Panc1 (cell line): ENCODE results near the gene IMMT. TPM values are rescaled to one million over a fixed set of nuclear protein-coding genes. Genes with fewer than 3 reads are reported as not detected.

Experiments used
- ATAC-seq: fragments of 200-7000 bp; cut with Tn5 transposase; 2 replicates; pipeline ENCODE4 v1.9.1; 2020; ENCODE audit warnings: mild to moderate bottlenecking, moderate library complexity
- BruUV-seq: library from RNA; stranded (reverse); fragments of 400-500 nt; replicated peaks from 2 replicates; lab custom pipeline; 2021; lab: Mats Ljungman, UMichigan
- CTCF ChIA-PET: fragments of 300-600 bp; sonication (Branson Sonifier 250); formaldehyde crosslinking; loops from one replicate; lab custom pipeline; 2022; ENCODE audit warnings: antibody characterized with exemption; lab: Charles Lee
- POLR2A ChIA-PET: fragments of 300-600 bp; sonication (Branson Sonifier 250); formaldehyde crosslinking; loops from one replicate; lab custom pipeline; 2022; ENCODE audit warnings: antibody characterized with exemption; lab: Charles Lee
- DNase-seq: peaks from one replicate; pipeline ENCODE4 v3.0.0-alpha.2; 2010; ENCODE audit warnings: low read depth, low spot score
- H3K27ac ChIP-seq: 2 replicates; pipeline ENCODE4 v1.5.1; 2011; ENCODE audit warnings: mild to moderate bottlenecking, low read length, inconsistent platforms
- H3K27me3 ChIP-seq: fragments of 200-500 bp; sonication (Bioruptor generic); 2 replicates; pipeline ENCODE4 v1.6.0; 2014; ENCODE audit warnings: low read length, inconsistent platforms; ENCODE audit not compliant: control insufficient read depth, insufficient read depth
- H3K36me3 ChIP-seq: fragments of 200-500 bp; sonication (Bioruptor generic); 2 replicates; pipeline ENCODE4 v1.5.1; 2014; ENCODE audit warnings: inconsistent platforms, mild to moderate bottlenecking, low read length, moderate library complexity; ENCODE audit not compliant: control insufficient read depth, insufficient read depth
- H3K4me1 ChIP-seq: 2 replicates; pipeline ENCODE4 v1.5.1; 2011; ENCODE audit warnings: inconsistent platforms, mild to moderate bottlenecking, low read length, moderate library complexity; ENCODE audit not compliant: control insufficient read depth, insufficient read depth
- H3K4me3 ChIP-seq, 2 experiments: 2 replicates each; pipeline ENCODE4 v1.5.1; 2011 to 2012; ENCODE audit warnings: low read depth in 2 of 2, low read length in 2 of 2, mild to moderate bottlenecking in 2 of 2, inconsistent platforms in 1 of 2, moderate library complexity in 1 of 2
- H3K9me3 ChIP-seq: fragments of 200-500 bp; sonication (Bioruptor generic); 2 replicates; pipeline ENCODE4 v1.5.1; 2014; ENCODE audit warnings: low read depth, mild to moderate bottlenecking, inconsistent platforms, low read length, moderate library complexity; ENCODE audit not compliant: control insufficient read depth, insufficient read depth
- CTCF ChIP-seq: fragments of 450-650 bp; IDR thresholded peaks from 2 replicates; pipeline ENCODE4 v1.5.1; 2017; ENCODE audit warnings: mild to moderate bottlenecking
- POLR2AphosphoS5 ChIP-seq: IDR thresholded peaks from 2 replicates; pipeline ENCODE4 v1.6.1; 2012; ENCODE audit warnings: mild to moderate bottlenecking, low read depth, low read length, moderate library complexity
- REST ChIP-seq, 2 experiments: IDR thresholded peaks; 2 replicates each; pipeline ENCODE4 v1.6.1; 2011 to 2012; ENCODE audit warnings: low read depth in 2 of 2, control low read depth in 1 of 2, low read length in 1 of 2, mild to moderate bottlenecking in 1 of 2, moderate library complexity in 1 of 2; ENCODE audit not compliant: insufficient read depth in 1 of 2
- SIN3A ChIP-seq: IDR thresholded peaks from 2 replicates; pipeline ENCODE4 v1.6.1; 2012; ENCODE audit warnings: low read depth, mild to moderate bottlenecking, low read length, moderate library complexity, borderline replicate concordance; ENCODE audit not compliant: insufficient read depth
- TCF7L2 ChIP-seq: IDR thresholded peaks from 2 replicates; pipeline ENCODE4 v1.6.1; 2011; ENCODE audit warnings: mild to moderate bottlenecking, low read depth, low read length, inconsistent platforms
- in situ Hi-C: cut with HindIII; loops from 2 replicates; pipeline ENCODE4 v1.10.0; 2016; ENCODE audit warnings: low sequenced_read_pairs, low pct_unique_long_range_greater_than_20kb
- intact Hi-C: fragments of 100-400 bp; cut with micrococcal nuclease; formaldehyde crosslinking; loops from one replicate; pipeline ENCODE4 v1.10.0; 2022; ENCODE audit not compliant: unreplicated experiment
- total RNA-seq: library from RNA; stranded (reverse); gene quantifications from one replicate; pipeline ENCODE4 v1.2.1, GENCODE V29; 2021; ENCODE audit not compliant: unreplicated experiment

Gene IMMT
- total RNA-seq, 1 experiment from 2014 or later, result 138 TPM

GRCh38 chr2:86238354-86238753 is 43.1 kb upstream of the IMMT start:
- Histone ChIP-seq H3K27ac (no peak overlapping the region), H3K27me3 (no peaks in the 10 kb centered on the region; the same call in 1 of the 2 replicates), H3K4me1 (no peaks in the 10 kb centered on the region), H3K4me3 (no peak overlapping the region), H3K9me3 (no peaks in the 10 kb centered on the region), H3K36me3 (no peaks in the 10 kb centered on the region)
- TF ChIP-seq TCF7L2, result no peak
- no peak for TF ChIP-seq SIN3A
- TF ChIP-seq POLR2AphosphoS5, result no peak
- no peak for TF ChIP-seq CTCF
- no peak for TF ChIP-seq REST (IDR thresholded peaks at IDR 0.05; ENCODE audit: insufficient read depth in 1 of 2, low read depth in 2 of 2, low read length in 1 of 2)
- POLR2A ChIA-PET, result no interaction called here
- no TSS peak for BruUV-seq
- DNase-seq (no peak), ATAC-seq (no peak)
- intact Hi-C loops, result no loop called here
- in situ Hi-C loops, result no loop called here
- CTCF ChIA-PET, result no interaction called here

- H3K27me3 ChIP-seq, result no peaks in the 10 kb centered on the region; the same call in 1 of the 2 replicates
- H3K4me3 ChIP-seq, result no peak overlapping the region
- H3K27ac ChIP-seq, result no peak overlapping the region
- ChIA-PET CTCF (no interaction called here), POLR2A (interaction anchor here (0.6 kb wide), 1 partner anchor 16 kb away, joined by 8 read pairs; no protein-coding TSS in a partner anchor)
- H3K36me3 ChIP-seq, result no peaks in the 10 kb centered on the region
- H3K9me3 ChIP-seq, result no peaks in the 10 kb centered on the region
- DNase-seq, result no peak
- TF ChIP-seq CTCF, result no peak
- TF ChIP-seq POLR2AphosphoS5, result no peak
- TF ChIP-seq TCF7L2, result no peak
- TF ChIP-seq REST (IDR thresholded peaks at IDR 0.05; ENCODE audit: insufficient read depth in 1 of 2, low read depth in 2 of 2, low read length in 1 of 2), result no peak
- TF ChIP-seq SIN3A, result no peak
- no peaks in the 10 kb centered on the region for H3K4me1 ChIP-seq
- intact Hi-C loops (no loop called here), in situ Hi-C loops (no loop called here)
- no TSS peak for BruUV-seq
- no peak for ATAC-seq
Measured at GRCh38 chr2:86237172-86237571, 41.9 kb upstream of the IMMT start.
